Measurements from ENCODE around the gene MRPS18A. TPM values are rescaled to one million over a fixed set of nuclear protein-coding genes. Genes with fewer than 3 reads are reported as not detected.
"Not testable (repeated sequence)": the region's sequence is repeated elsewhere in the genome, so short reads cannot be mapped to it uniquely, and the experiment has no call there.

The MRPS18A gene
- total and polyA plus RNA-seq, 4 donors, result 26.1 to 50.2 (median 34.2) TPM

DNA sequence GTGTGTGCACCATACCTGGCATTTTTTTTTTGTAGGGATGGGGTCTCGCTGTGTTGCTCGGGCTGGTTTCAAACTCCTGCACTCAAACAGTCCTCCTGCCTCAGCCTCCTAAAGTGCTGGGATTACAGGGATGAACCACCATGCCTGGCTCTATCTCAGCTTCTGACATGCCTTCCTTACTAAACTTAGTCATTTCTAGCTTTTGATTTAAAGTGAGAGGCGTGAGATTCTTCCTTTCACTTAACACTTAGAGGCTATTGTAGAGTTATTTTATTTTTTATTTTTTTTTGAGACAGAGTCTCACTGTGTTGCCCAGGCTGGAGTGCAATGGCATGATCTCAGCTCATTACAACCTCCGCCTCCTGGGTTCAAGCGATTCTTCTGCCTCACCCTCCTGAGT is 24.6 kb downstream of the MRPS18A start:
- intact Hi-C loops (cut with DNase I); H3K27me3 ChIP-seq (ENCODE audit: control insufficient read depth in 1 of 2, insufficient read depth in 2 of 2, low read length in 1 of 2); H3K4me3 ChIP-seq (ENCODE audit: low read length in 2 of 2); ATAC-seq (ENCODE audit: low FRiP score); DNase-seq; H3K27ac ChIP-seq (ENCODE audit: low read depth in 1 of 2, low read length in 2 of 2); H3K36me3 ChIP-seq (ENCODE audit: control insufficient read depth in 1 of 2, insufficient read depth in 2 of 2, low read length in 1 of 2); H3K9me3 ChIP-seq (ENCODE audit: control insufficient read depth, low read length); H3K4me1 ChIP-seq (ENCODE audit: control insufficient read depth in 1 of 2, insufficient read depth in 2 of 2, low read length in 2 of 2): not testable (repeated sequence)
- 92 to 94% methylated on average over 5 of the region's 5 CpGs for WGBS, 2 donors

DNA sequence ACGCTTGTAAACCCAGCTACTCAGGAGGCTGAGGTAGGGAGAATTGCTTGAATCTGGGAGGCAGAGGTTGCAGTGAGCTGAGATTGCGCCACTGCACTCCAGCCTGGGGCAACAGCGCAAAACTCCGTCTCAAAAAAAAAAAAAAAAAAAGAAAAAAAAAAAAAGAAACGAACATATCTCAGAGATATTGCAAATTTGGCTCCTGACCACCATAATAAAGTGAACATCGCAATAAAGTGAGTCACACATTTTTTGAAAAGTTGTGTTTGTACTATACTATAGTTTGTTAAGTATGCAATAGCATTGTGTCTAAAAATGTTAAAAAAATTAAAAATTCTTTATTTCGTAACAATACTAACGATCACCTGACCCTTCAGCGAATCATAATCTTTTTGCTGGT is 29.4 kb downstream of the MRPS18A start:
- no peaks in the 10 kb centered on the region for H3K4me1 ChIP-seq (ENCODE audit: control insufficient read depth in 1 of 2, insufficient read depth in 2 of 2, low read length in 2 of 2)
- no peak overlapping the region for H3K27ac ChIP-seq (ENCODE audit: low read depth in 1 of 2, low read length in 2 of 2)
- ATAC-seq (ENCODE audit: low FRiP score), result no peak
- WGBS, 2 donors, result 94 to 98% methylated on average over 9 of the region's 9 CpGs
- DNase-seq, result no peak
- no peaks in the 10 kb centered on the region for H3K27me3 ChIP-seq (ENCODE audit: control insufficient read depth in 1 of 2, insufficient read depth in 2 of 2, low read length in 1 of 2)
- no peak overlapping the region for H3K4me3 ChIP-seq (ENCODE audit: low read length in 2 of 2)
- H3K36me3 ChIP-seq (ENCODE audit: control insufficient read depth in 1 of 2, insufficient read depth in 2 of 2, low read length in 1 of 2), result no peaks in the 10 kb centered on the region
- intact Hi-C loops (cut with DNase I), result no loop called here
- no peaks in the 10 kb centered on the region for H3K9me3 ChIP-seq (ENCODE audit: control insufficient read depth, low read length)

- Histone ChIP-seq H3K4me1 (ENCODE audit: control insufficient read depth in 1 of 2, insufficient read depth in 2 of 2, low read length in 2 of 2) (no peaks in the 10 kb centered on the region), H3K4me3 (ENCODE audit: low read length in 2 of 2) (no peak overlapping the region), H3K9me3 (ENCODE audit: control insufficient read depth, low read length) (no peaks in the 10 kb centered on the region), H3K27me3 (ENCODE audit: control insufficient read depth in 1 of 2, insufficient read depth in 2 of 2, low read length in 1 of 2) (no peaks in the 10 kb centered on the region), H3K36me3 (ENCODE audit: control insufficient read depth in 1 of 2, insufficient read depth in 2 of 2, low read length in 1 of 2) (no peaks in the 10 kb centered on the region), H3K27ac (ENCODE audit: low read depth in 1 of 2, low read length in 2 of 2) (no peak overlapping the region)
- WGBS, 2 donors, result 88 to 94% methylated on average over 3 of the region's 3 CpGs
- DNase-seq (no peak), ATAC-seq (ENCODE audit: low FRiP score) (no peak)
- intact Hi-C loops (cut with DNase I), result no loop called here
These were observed 30.3 kb downstream of the MRPS18A start for GRCh38 chr6:43657221-43657802.

DNA sequence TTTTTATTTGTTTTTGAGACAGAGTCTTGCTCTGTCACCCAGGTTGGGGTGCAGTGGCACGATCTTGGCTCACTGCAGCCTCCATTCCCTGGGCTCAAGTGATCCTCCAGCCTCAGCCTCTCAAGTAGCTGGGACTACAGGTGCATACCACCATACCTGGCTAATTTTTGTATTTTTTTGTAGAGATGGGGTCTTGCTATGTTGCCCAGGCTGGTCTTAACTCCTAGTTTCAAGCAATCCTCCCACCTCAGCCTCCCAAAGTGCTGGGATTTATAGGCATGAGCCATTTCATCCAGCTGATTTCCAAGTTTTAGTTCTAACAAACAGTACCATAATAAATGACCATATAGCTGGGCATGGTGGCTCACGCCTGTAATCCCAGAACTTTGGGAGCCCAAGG is 34.8 kb downstream of the MRPS18A start:
- H3K9me3 ChIP-seq (ENCODE audit: control insufficient read depth, low read length); ATAC-seq (ENCODE audit: low FRiP score); H3K36me3 ChIP-seq (ENCODE audit: control insufficient read depth in 1 of 2, insufficient read depth in 2 of 2, low read length in 1 of 2); intact Hi-C loops (cut with DNase I); H3K27ac ChIP-seq (ENCODE audit: low read depth in 1 of 2, low read length in 2 of 2); H3K4me1 ChIP-seq (ENCODE audit: control insufficient read depth in 1 of 2, insufficient read depth in 2 of 2, low read length in 2 of 2); H3K4me3 ChIP-seq (ENCODE audit: low read length in 2 of 2); DNase-seq; H3K27me3 ChIP-seq (ENCODE audit: control insufficient read depth in 1 of 2, insufficient read depth in 2 of 2, low read length in 1 of 2): not testable (repeated sequence)
- 91 to 94% methylated on average over 2 of the region's 2 CpGs for WGBS, 2 donors

GRCh38 chr6:43648248-43648647 is 39.3 kb downstream of the MRPS18A start:
- ATAC-seq (ENCODE audit: low FRiP score) (no peak), DNase-seq (no peak)
- H3K4me3 ChIP-seq (ENCODE audit: low read length in 2 of 2), result no peak overlapping the region
- H3K27ac ChIP-seq (ENCODE audit: low read depth in 1 of 2, low read length in 2 of 2), result no peak overlapping the region
- no peaks in the 10 kb centered on the region for H3K9me3 ChIP-seq (ENCODE audit: control insufficient read depth, low read length)
- no peaks in the 10 kb centered on the region for H3K36me3 ChIP-seq (ENCODE audit: control insufficient read depth in 1 of 2, insufficient read depth in 2 of 2, low read length in 1 of 2)
- whole genome bisulfite sequencing, 2 donors, result 97 to 100% methylated on average over 2 of the region's 2 CpGs
- intact Hi-C loops (cut with DNase I), result no loop called here
- H3K27me3 ChIP-seq (ENCODE audit: control insufficient read depth in 1 of 2, insufficient read depth in 2 of 2, low read length in 1 of 2), result no peaks in the 10 kb centered on the region
- no peaks in the 10 kb centered on the region for H3K4me1 ChIP-seq (ENCODE audit: control insufficient read depth in 1 of 2, insufficient read depth in 2 of 2, low read length in 2 of 2)

DNA sequence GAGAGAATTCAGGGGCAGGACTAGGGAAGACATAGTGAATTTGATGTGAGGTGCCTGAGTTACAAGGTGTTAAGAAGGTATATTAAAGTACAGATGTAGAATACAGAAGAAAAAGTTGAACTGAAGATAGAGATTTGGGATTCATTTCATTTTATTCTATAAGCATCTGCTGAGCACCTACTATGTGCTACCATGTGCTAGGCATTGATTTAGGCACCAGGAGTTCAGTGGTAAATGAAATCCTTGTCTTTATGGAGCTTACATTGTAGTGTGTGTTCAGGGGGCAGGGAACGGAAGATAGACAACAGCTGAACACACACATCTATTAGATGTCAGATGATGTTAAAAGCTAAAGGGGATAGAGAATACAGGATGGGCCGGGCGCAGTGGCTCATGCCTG is 40.0 kb downstream of the MRPS18A start:
- Histone ChIP-seq H3K36me3 (ENCODE audit: control insufficient read depth in 1 of 2, insufficient read depth in 2 of 2, low read length in 1 of 2) (no peaks in the 10 kb centered on the region), H3K4me3 (ENCODE audit: low read length in 2 of 2) (no peak overlapping the region), H3K9me3 (ENCODE audit: control insufficient read depth, low read length) (no peaks in the 10 kb centered on the region), H3K27me3 (ENCODE audit: control insufficient read depth in 1 of 2, insufficient read depth in 2 of 2, low read length in 1 of 2) (no peaks in the 10 kb centered on the region), H3K4me1 (ENCODE audit: control insufficient read depth in 1 of 2, insufficient read depth in 2 of 2, low read length in 2 of 2) (no peaks in the 10 kb centered on the region), H3K27ac (ENCODE audit: low read depth in 1 of 2, low read length in 2 of 2) (no peak overlapping the region)
- WGBS, 2 donors, result 91 to 93% methylated on average over 3 of the region's 3 CpGs
- intact Hi-C loops (cut with DNase I), result no loop called here
- no peak for DNase-seq
- no peak for ATAC-seq (ENCODE audit: low FRiP score)

DNA sequence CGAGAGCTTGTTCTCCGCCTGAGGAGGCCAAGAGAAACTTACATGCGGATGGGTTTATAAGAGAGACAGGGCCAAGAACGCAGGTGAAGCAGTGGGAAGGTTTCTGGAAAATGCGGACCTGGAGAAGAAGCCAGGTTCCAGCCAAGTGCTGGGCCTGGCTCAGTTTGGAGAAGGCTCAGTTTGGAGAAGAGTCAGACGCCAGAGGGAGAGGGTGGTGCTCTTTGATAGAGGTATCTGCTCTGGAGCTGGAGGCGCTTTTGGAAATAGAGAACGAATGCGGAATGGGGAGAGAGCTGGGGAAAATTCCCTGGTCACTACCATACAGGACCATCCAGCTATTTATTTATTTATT is 42.0 kb downstream of the MRPS18A start:
- Histone ChIP-seq H3K4me3 (ENCODE audit: low read length in 2 of 2) (no peak overlapping the region), H3K36me3 (ENCODE audit: control insufficient read depth in 1 of 2, insufficient read depth in 2 of 2, low read length in 1 of 2) (peaks cover 0 to under 1% of the 10 kb centered on the region in 2 donors), H3K4me1 (ENCODE audit: control insufficient read depth in 1 of 2, insufficient read depth in 2 of 2, low read length in 2 of 2) (no peaks in the 10 kb centered on the region), H3K27ac (ENCODE audit: low read depth in 1 of 2, low read length in 2 of 2) (no peak overlapping the region), H3K27me3 (ENCODE audit: control insufficient read depth in 1 of 2, insufficient read depth in 2 of 2, low read length in 1 of 2) (no peaks in the 10 kb centered on the region), H3K9me3 (ENCODE audit: control insufficient read depth, low read length) (no peaks in the 10 kb centered on the region)
- intact Hi-C loops (cut with DNase I), result no loop called here
- DNase-seq, result no peak
- no peak for ATAC-seq (ENCODE audit: low FRiP score)
- 18 to 20% methylated on average over 9 of the region's 9 CpGs for WGBS, 2 donors

DNA sequence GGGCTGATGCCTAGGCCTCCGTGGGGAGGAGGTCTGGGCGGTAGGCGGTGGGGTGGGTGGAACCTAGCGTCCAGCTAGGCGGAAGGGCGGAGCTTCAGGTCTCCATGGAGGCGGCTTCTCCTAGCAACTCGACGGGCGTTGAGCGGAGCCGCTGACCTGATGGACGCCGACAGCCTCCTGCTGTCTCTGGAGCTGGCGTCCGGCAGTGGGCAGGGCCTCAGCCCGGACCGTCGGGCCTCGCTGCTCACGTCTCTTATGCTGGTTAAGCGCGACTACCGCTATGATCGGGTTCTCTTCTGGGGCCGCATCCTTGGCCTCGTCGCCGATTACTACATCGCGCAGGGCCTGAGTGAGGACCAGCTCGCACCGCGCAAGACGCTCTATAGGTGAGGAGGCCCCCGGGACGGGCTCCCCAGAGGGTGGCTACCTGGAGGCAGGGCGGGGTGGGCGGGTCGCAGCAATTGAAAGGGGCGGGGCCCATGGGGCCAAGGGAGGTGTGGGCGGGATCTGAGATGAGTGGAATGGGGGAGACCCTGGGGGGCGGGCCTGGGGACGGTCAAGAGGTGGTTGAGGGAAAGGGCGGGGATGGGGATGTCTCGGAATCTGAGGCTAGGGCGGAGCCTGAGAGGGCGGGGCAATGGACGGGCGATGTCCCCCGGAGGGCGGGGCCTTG is 42.5 kb downstream of the MRPS18A start, which contains the start of gene RSPH9:
TSS of gene RSPH9 (plus strand) at position 97 of the 673 bp plus-strand sequence. CDS start at position 160, 63 bp downstream.
- Histone ChIP-seq H3K36me3 (ENCODE audit: control insufficient read depth in 1 of 2, insufficient read depth in 2 of 2, low read length in 1 of 2) (peaks cover 0 to 4% of the 10 kb centered on the region in 2 donors), H3K9me3 (ENCODE audit: control insufficient read depth, low read length) (no peaks in the 10 kb centered on the region), H3K4me3 (ENCODE audit: low read length in 2 of 2) (peak within 1 kb of the TSS in 1 of 2 donors; percentile 18), H3K27me3 (ENCODE audit: control insufficient read depth in 1 of 2, insufficient read depth in 2 of 2, low read length in 1 of 2) (no peaks in the 10 kb centered on the region), H3K27ac (ENCODE audit: low read depth in 1 of 2, low read length in 2 of 2) (no peak within 1 kb of the TSS), H3K4me1 (ENCODE audit: control insufficient read depth in 1 of 2, insufficient read depth in 2 of 2, low read length in 2 of 2) (no peaks in the 10 kb centered on the region)
- ATAC-seq (ENCODE audit: low FRiP score) (peak; percentile 83), DNase-seq (peak; percentile 80 to 89)
- 3 to 4% methylated on average over 52 of the region's 52 CpGs for WGBS, 2 donors
- intact Hi-C loops (cut with DNase I), result no loop called here

Data from aorta (tissue), 5 donors.